ENCODE measurements around the gene SCUBE3.

SCUBE3 gene

GRCh38 chr6:35216412-35216732 is 2.6 kb downstream of the SCUBE3 start:
- ATAC-seq, result no peak
- TF ChIP-seq GLIS3 (CRISPR knock-in tag; IDR thresholded peaks at IDR 0.05) (no peak), CSRNP3 (CRISPR knock-in tag; IDR thresholded peaks at IDR 0.05) (no peak), ZNF70 (CRISPR knock-in tag; IDR thresholded peaks at IDR 0.05) (no peak), SNAI2 (CRISPR knock-in tag; IDR thresholded peaks at IDR 0.05) (no peak), CSDC2 (CRISPR knock-in tag; IDR thresholded peaks at IDR 0.05) (no peak), ZNF8 (CRISPR knock-in tag; IDR thresholded peaks at IDR 0.05) (no peak), TOX (CRISPR knock-in tag; IDR thresholded peaks at IDR 0.05; ENCODE audit: borderline replicate concordance) (no peak), ZFP30 (CRISPR knock-in tag; IDR thresholded peaks at IDR 0.05) (no peak)

GRCh38 chr6:35216851-35217811 is 3.4 kb downstream of the SCUBE3 start:
- no peak for ATAC-seq
- no peak for TF ChIP-seq PATZ1 (CRISPR knock-in tag; IDR thresholded peaks at IDR 0.05; ENCODE audit: borderline replicate concordance)
- TF ChIP-seq ZNF565 (CRISPR knock-in tag; conservative IDR thresholded peaks at IDR 0.05; ENCODE audit: low read depth), result no peak
- TF ChIP-seq TSHZ2 (CRISPR knock-in tag; IDR thresholded peaks at IDR 0.05), result no peak
- no peak for TF ChIP-seq TCF4 (CRISPR knock-in tag; IDR thresholded peaks at IDR 0.05; ENCODE audit: borderline replicate concordance)
- TF ChIP-seq ZFP3 (CRISPR knock-in tag; IDR thresholded peaks at IDR 0.05), result no peak
- no peak for TF ChIP-seq ZC3H10 (CRISPR knock-in tag; IDR thresholded peaks at IDR 0.05)
- TF ChIP-seq RARB (CRISPR knock-in tag; IDR thresholded peaks at IDR 0.05), result no peak
- TF ChIP-seq GLIS3 (CRISPR knock-in tag; IDR thresholded peaks at IDR 0.05), result no peak
- no peak for TF ChIP-seq CSRNP3 (CRISPR knock-in tag; IDR thresholded peaks at IDR 0.05)
- no peak for TF ChIP-seq ZNF70 (CRISPR knock-in tag; IDR thresholded peaks at IDR 0.05)
- no peak for TF ChIP-seq ZFP30 (CRISPR knock-in tag; IDR thresholded peaks at IDR 0.05)

- ATAC-seq, result no peak
- TF ChIP-seq GLIS3 (CRISPR knock-in tag; IDR thresholded peaks at IDR 0.05) (no peak), ISL1 (CRISPR knock-in tag; IDR thresholded peaks at IDR 0.05) (no peak), CREB5 (CRISPR knock-in tag; IDR thresholded peaks at IDR 0.05; ENCODE audit: low read depth) (no peak), ESRRG (CRISPR knock-in tag; IDR thresholded peaks at IDR 0.05) (no peak), TCF4 (CRISPR knock-in tag; IDR thresholded peaks at IDR 0.05; ENCODE audit: borderline replicate concordance) (no peak), PATZ1 (CRISPR knock-in tag; IDR thresholded peaks at IDR 0.05; ENCODE audit: borderline replicate concordance) (no peak), TOX (CRISPR knock-in tag; IDR thresholded peaks at IDR 0.05; ENCODE audit: borderline replicate concordance) (no peak), ZFP30 (CRISPR knock-in tag; IDR thresholded peaks at IDR 0.05) (no peak)
Observed at GRCh38 chr6:35218021-35218420, 4.3 kb downstream of the SCUBE3 start.

Data from SK-N-SH treated with all-trans-retinoic acid at 6 μM for 48 hours (cell line).